ENCODE measurements around the gene CD52. TPM values are rescaled to one million over a fixed set of nuclear protein-coding genes. Genes with fewer than 3 reads are reported as not detected.
"Not testable (repeated sequence)": the region's sequence is repeated elsewhere in the genome, so short reads cannot be mapped to it uniquely, and the experiment has no call there.

CD52 gene
- total RNA-seq, 1 experiment from 2014 or later: 1.6 TPM

DNA sequence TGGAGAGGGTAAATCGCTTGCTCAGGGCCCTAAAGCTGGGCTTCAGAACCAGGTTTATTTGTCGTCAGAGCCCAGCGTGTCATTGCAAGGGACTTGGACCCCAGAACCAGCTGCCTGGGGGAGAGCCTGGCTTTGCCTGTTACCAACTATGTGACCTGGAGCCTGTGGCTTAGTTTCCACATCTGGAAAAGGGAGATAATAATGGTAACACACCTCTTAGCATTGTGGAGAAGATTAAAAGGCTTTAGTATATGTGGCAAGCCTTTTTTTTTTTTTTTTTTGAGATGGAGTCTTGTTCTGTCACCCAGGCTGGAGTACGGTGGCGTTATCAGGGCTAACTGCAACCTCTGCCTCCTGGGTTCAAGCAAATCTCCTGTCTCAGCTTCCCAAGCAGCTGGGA lies 12.5 kb downstream of the CD52 start:
- H3K4me1 ChIP-seq (ENCODE audit: control insufficient read depth, insufficient read depth, low read length): no peaks in the 10 kb centered on the region
- DNase-seq (ENCODE audit: low read depth, low spot score) (no peak), ATAC-seq (no peak)
- intact Hi-C loops (cut with micrococcal nuclease; ENCODE audit: unreplicated experiment) (no loop called here), in situ Hi-C loops (cut with HindIII; ENCODE audit: low pct_unique_long_range_greater_than_20kb, low sequenced_read_pairs) (no loop called here)
- no peaks in the 10 kb centered on the region for H3K27me3 ChIP-seq (ENCODE audit: control insufficient read depth, insufficient read depth, low read length)
- no peak for TF ChIP-seq POLR2AphosphoS5 (IDR thresholded peaks at IDR 0.05; ENCODE audit: low read depth, low read length)
- TF ChIP-seq, protein P1, sequence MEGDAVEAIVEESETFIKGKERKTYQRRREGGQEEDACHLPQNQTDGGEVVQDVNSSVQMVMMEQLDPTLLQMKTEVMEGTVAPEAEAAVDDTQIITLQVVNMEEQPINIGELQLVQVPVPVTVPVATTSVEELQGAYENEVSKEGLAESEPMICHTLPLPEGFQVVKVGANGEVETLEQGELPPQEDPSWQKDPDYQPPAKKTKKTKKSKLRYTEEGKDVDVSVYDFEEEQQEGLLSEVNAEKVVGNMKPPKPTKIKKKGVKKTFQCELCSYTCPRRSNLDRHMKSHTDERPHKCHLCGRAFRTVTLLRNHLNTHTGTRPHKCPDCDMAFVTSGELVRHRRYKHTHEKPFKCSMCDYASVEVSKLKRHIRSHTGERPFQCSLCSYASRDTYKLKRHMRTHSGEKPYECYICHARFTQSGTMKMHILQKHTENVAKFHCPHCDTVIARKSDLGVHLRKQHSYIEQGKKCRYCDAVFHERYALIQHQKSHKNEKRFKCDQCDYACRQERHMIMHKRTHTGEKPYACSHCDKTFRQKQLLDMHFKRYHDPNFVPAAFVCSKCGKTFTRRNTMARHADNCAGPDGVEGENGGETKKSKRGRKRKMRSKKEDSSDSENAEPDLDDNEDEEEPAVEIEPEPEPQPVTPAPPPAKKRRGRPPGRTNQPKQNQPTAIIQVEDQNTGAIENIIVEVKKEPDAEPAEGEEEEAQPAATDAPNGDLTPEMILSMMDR (IDR thresholded peaks at IDR 0.05): no peak
- TF ChIP-seq REST (IDR thresholded peaks at IDR 0.05; ENCODE audit: insufficient read depth in 1 of 2, low read depth in 2 of 2, low read length in 1 of 2): no peak
- CTCF ChIA-PET: no interaction called here
- BruUV-seq (replicated peaks): no TSS peak
- no peaks in the 10 kb centered on the region for H3K36me3 ChIP-seq (ENCODE audit: control insufficient read depth, insufficient read depth, low read length)
- H3K27ac ChIP-seq (ENCODE audit: low read length): no peak overlapping the region
- POLR2A ChIA-PET: no interaction called here
- no peak overlapping the region for H3K4me3 ChIP-seq (ENCODE audit: low read depth in 2 of 2, low read length in 2 of 2)
- H3K9me3 ChIP-seq (ENCODE audit: control insufficient read depth, insufficient read depth, low read depth, low read length): no peaks in the 10 kb centered on the region

DNA sequence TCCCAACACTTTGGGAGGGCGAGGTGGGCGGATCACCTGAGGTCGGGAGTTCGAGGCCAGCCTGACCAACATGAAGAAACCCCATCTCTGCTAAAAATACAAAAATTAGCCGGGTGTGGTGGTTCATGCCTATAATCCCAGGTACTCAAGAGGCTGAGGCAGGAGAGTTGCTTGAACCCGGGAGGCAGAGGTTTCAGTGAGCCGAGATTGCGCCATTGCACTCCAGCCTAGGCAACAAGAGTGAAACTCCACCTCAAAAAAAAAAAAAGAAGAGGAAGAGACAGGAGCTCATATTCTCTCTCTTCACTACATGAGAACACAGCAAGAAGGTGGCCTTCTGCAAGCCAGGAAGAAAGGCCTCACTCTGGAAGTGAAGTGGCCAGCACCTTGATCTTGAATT lies 15.6 kb downstream of the CD52 start:
- H3K27ac ChIP-seq (ENCODE audit: low read length); BruUV-seq (replicated peaks); in situ Hi-C loops (cut with HindIII; ENCODE audit: low pct_unique_long_range_greater_than_20kb, low sequenced_read_pairs); H3K27me3 ChIP-seq (ENCODE audit: control insufficient read depth, insufficient read depth, low read length); H3K4me1 ChIP-seq (ENCODE audit: control insufficient read depth, insufficient read depth, low read length); intact Hi-C loops (cut with micrococcal nuclease; ENCODE audit: unreplicated experiment); H3K9me3 ChIP-seq (ENCODE audit: control insufficient read depth, insufficient read depth, low read depth, low read length); H3K36me3 ChIP-seq (ENCODE audit: control insufficient read depth, insufficient read depth, low read length); DNase-seq (ENCODE audit: low read depth, low spot score); H3K4me3 ChIP-seq (ENCODE audit: low read depth in 2 of 2, low read length in 2 of 2); ATAC-seq; POLR2A ChIA-PET: not testable (repeated sequence)
- CTCF ChIA-PET: interaction anchor here (0.6 kb wide), 1 partner anchor 48 kb away, joined by 3 read pairs; no protein-coding TSS in a partner anchor

- ATAC-seq (peak; percentile 49), DNase-seq (ENCODE audit: low read depth, low spot score) (no peak)
- in situ Hi-C loops (cut with HindIII; ENCODE audit: low pct_unique_long_range_greater_than_20kb, low sequenced_read_pairs): no loop called here
- BruUV-seq (replicated peaks): no TSS peak
- Histone ChIP-seq H3K27me3 (ENCODE audit: control insufficient read depth, insufficient read depth, low read length) (no peaks in the 10 kb centered on the region), H3K27ac (ENCODE audit: low read length) (no peak overlapping the region), H3K4me1 (ENCODE audit: control insufficient read depth, insufficient read depth, low read length) (no peaks in the 10 kb centered on the region), H3K4me3 (ENCODE audit: low read depth in 2 of 2, low read length in 2 of 2) (peak overlapping the region; percentile 55 to 73), H3K9me3 (ENCODE audit: control insufficient read depth, insufficient read depth, low read depth, low read length) (no peaks in the 10 kb centered on the region), H3K36me3 (ENCODE audit: control insufficient read depth, insufficient read depth, low read length) (no peaks in the 10 kb centered on the region)
- intact Hi-C loops (cut with micrococcal nuclease; ENCODE audit: unreplicated experiment): no loop called here
- ChIA-PET POLR2A (no interaction called here), CTCF (no interaction called here)
- TF ChIP-seq, protein P1 (IDR thresholded peaks at IDR 0.05): no peak
- TF ChIP-seq POLR2AphosphoS5 (IDR thresholded peaks at IDR 0.05; ENCODE audit: low read depth, low read length): no peak
- no peak for TF ChIP-seq REST (IDR thresholded peaks at IDR 0.05; ENCODE audit: insufficient read depth in 1 of 2, low read depth in 2 of 2, low read length in 1 of 2)
- TF ChIP-seq SIN3A (IDR thresholded peaks at IDR 0.05; ENCODE audit: borderline replicate concordance, insufficient read depth, low read depth, low read length): no peak
- TF ChIP-seq TCF7L2 (IDR thresholded peaks at IDR 0.05; ENCODE audit: low read depth, low read length): no peak
These were observed 18.2 kb downstream of the CD52 start for GRCh38 chr1:26335774-26336476.

Measured in Panc1 (cell line).